Measurements from ENCODE around the gene CWC15.

CWC15 gene

GRCh38 chr11:94912806-94913205 is 60.5 kb downstream of the CWC15 start:
- DNase-seq: no peak
